D721Med (cell line): ENCODE measurements around the gene DYNLT2B.
"Not testable (repeated sequence)": the region's sequence is repeated elsewhere in the genome, so short reads cannot be mapped to it uniquely, and the experiment has no call there.

ENCODE experiments used
- DNase-seq: peaks from one replicate; pipeline ENCODE4 v3.0.0; 2011; ENCODE audit warnings: low spot score; ENCODE audit not compliant: insufficient read length
- FAIRE-seq: peaks from 2 replicates; lab custom pipeline; 2011; peaks lifted over from hg19 to GRCh38; lab: Jason Lieb, UNC
- CTCF ChIP-seq: IDR thresholded peaks from 2 replicates; pipeline ENCODE4 v1.5.1; 2012; ENCODE audit warnings: mild to moderate bottlenecking, control low read depth; ENCODE audit not compliant: insufficient read depth; ENCODE audit errors: missing control alignments

DYNLT2B gene

GRCh38 chr3:196326936-196327335 is 8.9 kb upstream of the DYNLT2B start:
- DNase-seq (no peak), FAIRE-seq (no peak)
- no peak for TF ChIP-seq CTCF

- DNase-seq (no peak), FAIRE-seq (no peak)
- TF ChIP-seq CTCF, result peak; percentile 10
These were observed 5.7 kb upstream of the DYNLT2B start for GRCh38 chr3:196323691-196324090.

GRCh38 chr3:196323016-196323415 is 5.0 kb upstream of the DYNLT2B start:
- no peak for FAIRE-seq
- TF ChIP-seq CTCF, result no peak
- no peak for DNase-seq

GRCh38 chr3:196321162-196321561 is 3.1 kb upstream of the DYNLT2B start:
- TF ChIP-seq CTCF, result no peak
- no peak for FAIRE-seq
- DNase-seq, result no peak

GRCh38 chr3:196320137-196320536 is 2.1 kb upstream of the DYNLT2B start:
- no peak for TF ChIP-seq CTCF
- DNase-seq (no peak), FAIRE-seq (no peak)

- not testable (repeated sequence) for DNase-seq, FAIRE-seq
These were observed 997 bp downstream of the DYNLT2B start for GRCh38 chr3:196316799-196317686.

- DNase-seq, result no peak
- no peak for FAIRE-seq
- TF ChIP-seq CTCF, result no peak
These were observed 2.2 kb downstream of the DYNLT2B start for GRCh38 chr3:196315821-196316220.
